ENCODE data around the gene MCUR1. TPM values are rescaled to one million over a fixed set of nuclear protein-coding genes. Genes with fewer than 3 reads are reported as not detected.

Gene MCUR1
- total RNA-seq, 1 donor from 2014 or later, result 25.3 TPM

GRCh38 chr6:13800615-13801014 is 13.7 kb downstream of the MCUR1 start:
- TF ChIP-seq, protein P1, sequence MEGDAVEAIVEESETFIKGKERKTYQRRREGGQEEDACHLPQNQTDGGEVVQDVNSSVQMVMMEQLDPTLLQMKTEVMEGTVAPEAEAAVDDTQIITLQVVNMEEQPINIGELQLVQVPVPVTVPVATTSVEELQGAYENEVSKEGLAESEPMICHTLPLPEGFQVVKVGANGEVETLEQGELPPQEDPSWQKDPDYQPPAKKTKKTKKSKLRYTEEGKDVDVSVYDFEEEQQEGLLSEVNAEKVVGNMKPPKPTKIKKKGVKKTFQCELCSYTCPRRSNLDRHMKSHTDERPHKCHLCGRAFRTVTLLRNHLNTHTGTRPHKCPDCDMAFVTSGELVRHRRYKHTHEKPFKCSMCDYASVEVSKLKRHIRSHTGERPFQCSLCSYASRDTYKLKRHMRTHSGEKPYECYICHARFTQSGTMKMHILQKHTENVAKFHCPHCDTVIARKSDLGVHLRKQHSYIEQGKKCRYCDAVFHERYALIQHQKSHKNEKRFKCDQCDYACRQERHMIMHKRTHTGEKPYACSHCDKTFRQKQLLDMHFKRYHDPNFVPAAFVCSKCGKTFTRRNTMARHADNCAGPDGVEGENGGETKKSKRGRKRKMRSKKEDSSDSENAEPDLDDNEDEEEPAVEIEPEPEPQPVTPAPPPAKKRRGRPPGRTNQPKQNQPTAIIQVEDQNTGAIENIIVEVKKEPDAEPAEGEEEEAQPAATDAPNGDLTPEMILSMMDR (conservative IDR thresholded peaks at IDR 0.05), result no peak
- Mint-ChIP-seq H3K27me3 (no peaks in the 10 kb centered on the region), H3K9me3 (no peaks in the 10 kb centered on the region), H3K27ac (no peak overlapping the region), H3K4me3 (no peak overlapping the region), H3K4me1 (ENCODE audit: unreplicated experiment) (peaks cover under 1% of the 10 kb centered on the region), H3K36me3 (peaks cover 19% of the 10 kb centered on the region)
- DNase-seq (ENCODE audit: extremely low spot score, unreplicated experiment), result no peak

GRCh38 chr6:13796781-13797180 is 17.6 kb downstream of the MCUR1 start:
- H3K9me3 Mint-ChIP-seq, result no peaks in the 10 kb centered on the region
- DNase-seq (ENCODE audit: extremely low spot score, unreplicated experiment), result no peak
- H3K4me1 Mint-ChIP-seq (ENCODE audit: unreplicated experiment), result peaks cover 8% of the 10 kb centered on the region
- peak overlapping the region; percentile 77 for H3K4me3 Mint-ChIP-seq
- TF ChIP-seq, protein P1 (conservative IDR thresholded peaks at IDR 0.05), result no peak
- peak overlapping the region; percentile 94 for H3K27ac Mint-ChIP-seq
- peaks cover 23% of the 10 kb centered on the region for H3K36me3 Mint-ChIP-seq
- no peaks in the 10 kb centered on the region for H3K27me3 Mint-ChIP-seq

- TF ChIP-seq, protein P1 (conservative IDR thresholded peaks at IDR 0.05), result peak; percentile 97
- Mint-ChIP-seq H3K27ac (peak overlapping the region; percentile 34), H3K27me3 (no peaks in the 10 kb centered on the region), H3K4me3 (peak overlapping the region; percentile 18), H3K36me3 (peaks cover 22% of the 10 kb centered on the region), H3K9me3 (no peaks in the 10 kb centered on the region), H3K4me1 (ENCODE audit: unreplicated experiment) (peaks cover 8% of the 10 kb centered on the region)
- peak; percentile 79 for DNase-seq (ENCODE audit: extremely low spot score, unreplicated experiment)
Observed at GRCh38 chr6:13795041-13795750, 19.2 kb downstream of the MCUR1 start.

- no peak for DNase-seq (ENCODE audit: extremely low spot score, unreplicated experiment)
- peaks cover 30% of the 10 kb centered on the region for H3K36me3 Mint-ChIP-seq
- TF ChIP-seq, protein P1 (conservative IDR thresholded peaks at IDR 0.05), result no peak
- H3K27ac Mint-ChIP-seq, result peak overlapping the region; percentile 85
- no peak overlapping the region for H3K4me3 Mint-ChIP-seq
- H3K9me3 Mint-ChIP-seq, result no peaks in the 10 kb centered on the region
- H3K27me3 Mint-ChIP-seq, result no peaks in the 10 kb centered on the region
- peaks cover 8% of the 10 kb centered on the region for H3K4me1 Mint-ChIP-seq (ENCODE audit: unreplicated experiment)
Observed at GRCh38 chr6:13794184-13794583, 20.2 kb downstream of the MCUR1 start.

- no peaks in the 10 kb centered on the region for H3K9me3 Mint-ChIP-seq
- peaks cover 32% of the 10 kb centered on the region for H3K36me3 Mint-ChIP-seq
- H3K4me3 Mint-ChIP-seq, result no peak overlapping the region
- DNase-seq (ENCODE audit: extremely low spot score, unreplicated experiment), result no peak
- H3K27ac Mint-ChIP-seq, result no peak overlapping the region
- no peaks in the 10 kb centered on the region for H3K27me3 Mint-ChIP-seq
- H3K4me1 Mint-ChIP-seq (ENCODE audit: unreplicated experiment), result peaks cover 8% of the 10 kb centered on the region
- TF ChIP-seq, protein P1 (conservative IDR thresholded peaks at IDR 0.05), result no peak
Observed at GRCh38 chr6:13789746-13790145, 24.6 kb downstream of the MCUR1 start.
